ENCODE results near the gene CKLF. TPM values are rescaled to one million over a fixed set of nuclear protein-coding genes. Genes with fewer than 3 reads are reported as not detected.

The CKLF gene
- total RNA-seq, 4 donors from 2014 or later, result 7.5 to 47.1 (median 22.2) TPM

DNA sequence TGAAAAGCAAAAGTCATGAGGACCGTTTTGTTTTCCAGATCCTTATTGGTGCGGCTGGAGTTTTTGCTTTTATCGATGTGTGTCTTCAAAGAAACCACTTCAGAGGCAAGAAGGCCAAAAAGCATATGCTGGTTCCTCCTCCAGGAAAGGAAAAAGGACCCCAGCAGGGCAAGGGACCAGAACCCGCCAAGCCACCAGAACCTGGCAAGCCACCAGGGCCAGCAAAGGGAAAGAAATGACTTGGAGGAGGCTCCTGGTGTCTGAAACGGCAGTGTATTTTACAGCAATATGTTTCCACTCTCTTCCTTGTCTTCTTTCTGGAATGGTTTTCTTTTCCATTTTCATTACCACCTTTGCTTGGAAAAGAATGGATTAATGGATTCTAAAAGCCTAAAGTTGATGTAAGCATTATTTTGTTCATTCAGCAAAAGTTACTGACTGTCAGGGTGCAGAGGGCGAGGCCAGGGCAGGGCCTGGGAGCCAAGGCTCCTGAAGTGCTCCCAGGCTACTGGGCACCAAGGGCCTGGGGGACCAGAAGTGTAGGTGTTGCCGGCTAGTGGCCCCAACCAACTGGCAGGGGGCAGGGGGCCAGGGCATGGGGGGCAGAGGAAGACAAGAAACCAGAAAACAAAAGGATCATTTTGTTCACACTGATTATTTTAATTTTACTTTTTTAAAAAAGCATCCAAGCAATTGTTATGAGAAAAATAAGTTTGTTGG is 35.7 kb downstream of the CKLF start:
- Histone ChIP-seq H3K9me3 (no peaks in the 10 kb centered on the region), H3K36me3 (no peaks in the 10 kb centered on the region), H3K4me3 (no peak overlapping the region), H3K27me3 (no peaks in the 10 kb centered on the region), H3K4me1 (no peaks in the 10 kb centered on the region), H3K27ac (no peak overlapping the region)
- no peak for TF ChIP-seq POLR2A (IDR thresholded peaks at IDR 0.05)
- TF ChIP-seq, protein P1, sequence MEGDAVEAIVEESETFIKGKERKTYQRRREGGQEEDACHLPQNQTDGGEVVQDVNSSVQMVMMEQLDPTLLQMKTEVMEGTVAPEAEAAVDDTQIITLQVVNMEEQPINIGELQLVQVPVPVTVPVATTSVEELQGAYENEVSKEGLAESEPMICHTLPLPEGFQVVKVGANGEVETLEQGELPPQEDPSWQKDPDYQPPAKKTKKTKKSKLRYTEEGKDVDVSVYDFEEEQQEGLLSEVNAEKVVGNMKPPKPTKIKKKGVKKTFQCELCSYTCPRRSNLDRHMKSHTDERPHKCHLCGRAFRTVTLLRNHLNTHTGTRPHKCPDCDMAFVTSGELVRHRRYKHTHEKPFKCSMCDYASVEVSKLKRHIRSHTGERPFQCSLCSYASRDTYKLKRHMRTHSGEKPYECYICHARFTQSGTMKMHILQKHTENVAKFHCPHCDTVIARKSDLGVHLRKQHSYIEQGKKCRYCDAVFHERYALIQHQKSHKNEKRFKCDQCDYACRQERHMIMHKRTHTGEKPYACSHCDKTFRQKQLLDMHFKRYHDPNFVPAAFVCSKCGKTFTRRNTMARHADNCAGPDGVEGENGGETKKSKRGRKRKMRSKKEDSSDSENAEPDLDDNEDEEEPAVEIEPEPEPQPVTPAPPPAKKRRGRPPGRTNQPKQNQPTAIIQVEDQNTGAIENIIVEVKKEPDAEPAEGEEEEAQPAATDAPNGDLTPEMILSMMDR (IDR thresholded peaks at IDR 0.05), result no peak
- peak in 1 of 3 donors; percentile 34 for DNase-seq

DNA sequence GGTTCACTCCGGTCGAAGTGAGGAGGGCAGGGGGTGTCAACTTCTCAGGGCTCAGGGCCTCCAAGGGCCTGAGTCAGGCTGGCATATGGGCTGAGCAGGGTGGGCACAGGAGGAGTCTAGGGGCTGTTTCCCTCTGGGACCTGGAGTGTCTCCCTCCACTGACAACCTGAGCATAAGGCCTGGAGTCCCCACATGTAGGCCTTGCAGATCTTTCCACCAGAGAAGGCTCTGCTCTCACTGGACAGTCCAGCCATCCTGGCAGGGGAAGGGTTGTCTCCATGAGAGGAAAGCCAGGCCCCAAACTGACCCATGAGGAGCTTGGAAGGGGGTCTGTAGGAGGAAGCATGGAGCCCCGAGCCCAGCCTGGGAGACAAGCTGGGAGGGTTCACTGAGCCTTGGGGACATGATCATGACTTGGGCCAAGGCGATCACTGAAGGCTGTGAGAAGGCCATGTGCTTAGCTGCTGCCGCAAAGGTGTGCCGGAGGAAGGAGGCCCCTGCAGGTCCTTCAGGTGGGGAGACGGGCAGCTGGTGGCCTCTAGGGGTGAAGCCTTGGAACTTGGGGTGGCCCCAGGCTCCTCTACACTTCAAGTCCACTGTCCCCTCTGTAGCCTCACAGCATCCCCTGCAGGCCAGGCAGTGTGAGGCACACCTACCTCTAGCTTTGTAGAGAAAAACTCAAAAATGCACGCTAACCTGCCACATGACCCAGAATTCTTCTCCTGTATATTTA is 36.8 kb downstream of the CKLF start:
- Histone ChIP-seq H3K36me3 (no peaks in the 10 kb centered on the region), H3K27me3 (no peaks in the 10 kb centered on the region), H3K4me3 (no peak overlapping the region), H3K4me1 (no peaks in the 10 kb centered on the region), H3K9me3 (no peaks in the 10 kb centered on the region), H3K27ac (no peak overlapping the region)
- DNase-seq, result peak in 2 of 3 donors; percentile 68 to 87
- TF ChIP-seq, protein P1 (IDR thresholded peaks at IDR 0.05), result peak; percentile 55 to 77 (median 70)
- no peak for TF ChIP-seq POLR2A (IDR thresholded peaks at IDR 0.05)

DNA sequence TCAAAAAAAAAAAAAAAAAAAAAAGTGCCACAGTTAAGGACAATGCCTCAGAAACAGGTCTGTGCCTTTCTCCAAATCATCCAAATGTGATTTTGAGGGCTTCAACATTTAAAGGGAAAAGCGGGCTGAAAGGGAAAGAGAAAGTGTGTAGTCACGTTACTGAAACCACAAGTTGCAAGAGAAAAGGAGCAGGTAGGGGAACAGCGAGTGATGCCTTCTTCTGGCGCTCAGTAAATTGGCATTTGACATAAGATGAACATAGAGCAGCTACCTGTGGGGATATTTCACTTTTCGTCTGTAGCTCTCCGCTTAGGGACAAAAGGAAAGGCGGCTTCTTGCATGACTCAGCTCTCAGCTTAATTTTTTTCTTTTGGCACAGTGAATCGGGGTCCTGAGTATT is 37.9 kb downstream of the CKLF start:
- Histone ChIP-seq H3K4me1 (no peaks in the 10 kb centered on the region), H3K27ac (no peak overlapping the region), H3K27me3 (no peaks in the 10 kb centered on the region), H3K36me3 (no peaks in the 10 kb centered on the region), H3K4me3 (peak overlapping the region in 2 of 4 donors; percentile 5 to 18), H3K9me3 (no peaks in the 10 kb centered on the region)
- TF ChIP-seq, protein P1 (IDR thresholded peaks at IDR 0.05), result no peak
- TF ChIP-seq POLR2A (IDR thresholded peaks at IDR 0.05), result no peak
- DNase-seq, result peak in 1 of 3 donors; percentile 43

DNA sequence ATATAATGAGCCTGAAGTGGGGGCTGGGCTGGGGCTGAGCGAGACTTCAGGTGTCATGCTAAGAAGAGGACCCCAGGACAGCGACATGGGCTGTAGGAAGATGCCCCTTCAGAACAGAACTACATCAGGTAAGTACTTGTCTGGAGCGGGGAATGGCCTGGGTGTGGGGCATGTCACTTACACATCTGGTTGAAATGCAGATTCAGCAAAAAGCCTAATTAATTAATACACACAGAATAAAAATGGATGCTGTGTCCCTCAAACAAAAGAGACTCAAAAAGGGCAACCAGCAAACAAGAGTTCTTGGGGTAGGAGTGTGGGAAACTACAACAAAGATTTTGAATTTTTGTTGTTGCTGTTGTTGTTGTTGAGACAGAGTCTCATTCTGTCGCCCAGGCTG is 38.6 kb downstream of the CKLF start:
- Histone ChIP-seq H3K4me3 (no peak overlapping the region), H3K4me1 (no peaks in the 10 kb centered on the region)
- DNase-seq, result peak in 1 of 3 donors; percentile 41

DNA sequence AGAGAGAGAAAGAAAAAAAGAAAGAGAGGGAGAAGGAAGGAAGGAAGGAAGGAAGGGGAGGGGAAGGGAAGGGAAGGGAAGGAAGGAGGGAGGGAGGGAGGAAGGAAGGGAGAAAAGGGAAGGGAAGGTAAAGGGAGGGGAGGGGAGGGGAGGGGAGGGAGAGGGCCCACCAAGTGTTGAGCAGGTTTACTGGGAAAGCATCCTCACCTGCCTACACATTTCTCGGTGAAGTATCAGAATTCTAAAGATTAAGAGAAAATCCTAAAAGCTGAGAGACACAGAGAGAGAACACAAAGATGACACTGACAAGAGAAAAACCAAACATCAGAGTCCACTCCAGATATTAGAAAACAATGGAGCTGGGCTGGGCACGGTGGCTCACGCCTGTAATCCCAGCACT is 39.9 kb downstream of the CKLF start:
- Histone ChIP-seq H3K4me3 (no peak overlapping the region), H3K9me3 (no peaks in the 10 kb centered on the region), H3K27me3 (no peaks in the 10 kb centered on the region), H3K4me1 (no peaks in the 10 kb centered on the region), H3K27ac (no peak overlapping the region), H3K36me3 (no peaks in the 10 kb centered on the region)
- DNase-seq, result no peak
- no peak for TF ChIP-seq POLR2A (IDR thresholded peaks at IDR 0.05)
- TF ChIP-seq, protein P1 (IDR thresholded peaks at IDR 0.05), result no peak

More for the DNA sequence above, 38.6 kb downstream of the CKLF start:
- TF ChIP-seq, protein P1 (IDR thresholded peaks at IDR 0.05), result no peak
- no peak for TF ChIP-seq POLR2A (IDR thresholded peaks at IDR 0.05)
- Histone ChIP-seq H3K27ac (no peak overlapping the region), H3K9me3 (no peaks in the 10 kb centered on the region), H3K27me3 (no peaks in the 10 kb centered on the region), H3K36me3 (no peaks in the 10 kb centered on the region)
